ENCODE results near the gene GUCD1.

The GUCD1 gene

DNA sequence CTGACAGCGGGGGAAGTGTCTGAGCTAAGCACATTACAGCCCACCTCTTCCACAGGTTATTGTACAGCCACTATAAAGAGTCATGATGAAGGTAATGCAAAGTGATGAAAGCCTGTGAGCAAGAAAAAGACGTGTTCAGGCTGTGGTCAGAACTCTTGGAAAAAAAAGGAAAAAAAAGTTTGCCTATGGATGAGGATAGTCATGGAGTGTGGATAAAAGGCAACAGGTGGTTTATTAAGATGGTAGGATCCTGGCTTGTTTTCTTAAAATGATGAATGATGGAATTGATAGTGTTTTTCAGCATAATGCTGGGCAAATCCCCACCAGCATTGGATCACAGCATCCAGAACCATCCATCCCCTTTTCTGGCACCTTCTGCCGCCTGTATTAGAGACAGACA, 36.7 kb downstream of the GUCD1 start:
- Histone ChIP-seq H3K9me3 (no peaks in the 10 kb centered on the region), H3K4me3 (no peak overlapping the region), H3K4me1 (no peaks in the 10 kb centered on the region), H3K27me3 (ENCODE audit: low read depth) (peaks cover 4% of the 10 kb centered on the region; the same call in 1 of the 2 replicates), H3K36me3 (replicated peaks) (no peaks in the 10 kb centered on the region)
- in situ Hi-C loops (cut with MboI; ENCODE audit: low sequenced_read_pairs) = no loop called here
- DNase-seq (ENCODE audit: low spot score in 2 of 2) = no peak

DNA sequence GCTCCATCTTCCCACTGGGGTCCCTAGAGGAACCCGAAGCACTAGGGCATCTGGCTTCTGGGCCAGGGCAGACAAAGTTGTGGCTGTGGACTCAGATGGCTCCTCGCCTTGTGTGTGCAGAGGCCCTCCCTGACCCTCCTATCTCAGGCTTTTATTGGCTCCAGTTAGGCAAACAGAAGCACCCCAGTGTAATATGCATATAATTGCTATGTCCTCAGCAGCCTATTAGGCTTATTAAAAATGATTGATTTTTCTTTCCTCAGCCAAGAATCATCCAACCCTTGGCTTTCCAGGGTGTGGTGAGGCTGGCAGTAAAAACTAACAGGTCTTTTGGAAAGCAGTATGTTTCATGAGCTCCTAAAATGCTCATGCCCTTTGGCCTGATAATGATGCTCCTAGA, 37.5 kb downstream of the GUCD1 start:
- peaks cover 4% of the 10 kb centered on the region; the same call in 1 of the 2 replicates for H3K27me3 ChIP-seq (ENCODE audit: low read depth)
- H3K4me1 ChIP-seq = no peaks in the 10 kb centered on the region
- no peak overlapping the region for H3K4me3 ChIP-seq
- no peaks in the 10 kb centered on the region for H3K9me3 ChIP-seq
- no peaks in the 10 kb centered on the region for H3K36me3 ChIP-seq (replicated peaks)
- in situ Hi-C loops (cut with MboI; ENCODE audit: low sequenced_read_pairs) = no loop called here
- no peak for DNase-seq (ENCODE audit: low spot score in 2 of 2)

DNA sequence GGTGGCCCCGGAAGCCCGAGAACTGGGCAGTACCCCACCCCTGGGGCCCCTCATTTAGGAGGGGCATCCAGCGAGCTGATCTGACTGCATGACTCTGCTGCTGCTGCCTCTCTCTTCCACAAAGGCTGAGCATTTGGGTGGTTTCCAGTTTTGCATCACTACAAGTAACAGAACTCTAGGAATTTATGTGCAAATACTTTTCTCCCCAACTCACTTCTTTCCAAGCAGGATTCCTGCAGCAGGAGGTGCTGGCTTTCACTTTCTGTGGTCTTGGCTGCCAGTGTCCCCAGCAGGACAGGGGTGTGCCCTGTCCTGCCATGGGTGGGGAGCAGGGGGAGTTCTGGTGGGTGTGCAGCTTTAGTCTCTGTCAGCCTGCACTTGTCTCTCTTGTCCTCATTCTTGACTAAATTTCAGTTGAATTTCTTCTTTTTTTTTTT, 38.6 kb downstream of the GUCD1 start:
- peaks cover 4% of the 10 kb centered on the region; the same call in 1 of the 2 replicates for H3K27me3 ChIP-seq (ENCODE audit: low read depth)
- no peak for DNase-seq (ENCODE audit: low spot score in 2 of 2)
- in situ Hi-C loops (cut with MboI; ENCODE audit: low sequenced_read_pairs) = no loop called here
- no peaks in the 10 kb centered on the region for H3K4me1 ChIP-seq
- no peak overlapping the region for H3K4me3 ChIP-seq
- H3K36me3 ChIP-seq (replicated peaks) = no peaks in the 10 kb centered on the region
- no peaks in the 10 kb centered on the region for H3K9me3 ChIP-seq

DNA sequence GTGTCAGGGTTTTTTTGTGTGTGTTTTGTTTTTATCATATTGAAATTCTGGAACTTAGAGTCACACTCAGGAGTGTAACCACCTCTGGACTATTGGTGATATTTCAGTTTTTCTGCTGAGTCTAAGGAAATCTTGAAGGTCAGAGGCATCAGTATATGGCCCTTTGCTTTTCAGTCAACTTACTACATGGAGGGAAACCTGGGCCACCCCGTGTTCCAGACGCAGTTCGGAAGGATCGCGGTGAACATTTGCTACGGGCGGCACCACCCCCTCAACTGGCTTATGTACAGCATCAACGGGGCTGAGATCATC, 40.0 kb downstream of the GUCD1 start:
- Histone ChIP-seq H3K4me1 (no peaks in the 10 kb centered on the region), H3K36me3 (replicated peaks) (no peaks in the 10 kb centered on the region), H3K4me3 (no peak overlapping the region), H3K9me3 (no peaks in the 10 kb centered on the region), H3K27me3 (ENCODE audit: low read depth) (peaks cover 4% of the 10 kb centered on the region; the same call in 1 of the 2 replicates)
- in situ Hi-C loops (cut with MboI; ENCODE audit: low sequenced_read_pairs) = no loop called here
- DNase-seq (ENCODE audit: low spot score in 2 of 2) = no peak

DNA sequence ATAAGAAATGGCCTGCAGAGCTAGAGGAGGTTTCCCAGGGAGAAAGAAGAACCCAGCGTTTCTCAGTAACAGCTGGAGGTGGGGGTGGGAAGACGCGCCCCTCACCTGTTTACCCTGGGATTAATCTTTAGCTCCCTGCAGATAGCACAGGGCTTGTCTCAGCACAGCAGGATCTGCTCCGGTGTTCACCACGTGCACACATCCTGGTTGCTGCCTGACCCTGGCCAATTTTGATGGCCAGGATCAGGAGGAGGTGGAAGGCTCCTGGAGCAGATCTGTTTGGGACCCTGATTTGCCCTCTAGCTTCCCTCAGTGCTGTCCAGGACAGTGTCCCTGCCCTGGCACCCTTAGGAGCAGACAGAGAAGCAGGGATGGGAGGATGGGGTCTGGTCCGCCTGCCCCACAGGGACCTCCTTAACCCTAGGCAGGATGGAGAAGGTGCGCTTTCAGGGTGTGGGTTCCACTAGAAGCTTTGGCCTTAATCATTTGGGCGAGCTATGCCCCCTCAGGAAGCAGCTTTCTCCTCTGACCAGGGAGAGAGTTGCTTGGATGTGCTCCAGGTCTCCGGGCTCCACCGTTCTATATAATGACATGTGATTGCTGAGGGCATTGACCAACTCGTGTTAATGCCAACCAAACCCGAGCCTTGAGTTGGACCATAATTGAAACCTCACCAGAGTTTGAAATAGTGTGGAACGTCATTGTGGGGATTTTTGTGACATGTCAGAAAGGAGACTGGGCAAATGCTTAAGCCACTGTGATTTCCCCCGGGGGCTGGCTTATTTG, 40.5 kb downstream of the GUCD1 start:
- no peaks in the 10 kb centered on the region for H3K4me1 ChIP-seq
- H3K9me3 ChIP-seq = no peaks in the 10 kb centered on the region
- H3K4me3 ChIP-seq = no peak overlapping the region
- in situ Hi-C loops (cut with MboI; ENCODE audit: low sequenced_read_pairs) = no loop called here
- H3K27me3 ChIP-seq (ENCODE audit: low read depth) = peaks cover 4% of the 10 kb centered on the region; the same call in 1 of the 2 replicates
- no peak for DNase-seq (ENCODE audit: low spot score in 2 of 2)
- no peaks in the 10 kb centered on the region for H3K36me3 ChIP-seq (replicated peaks)

DNA sequence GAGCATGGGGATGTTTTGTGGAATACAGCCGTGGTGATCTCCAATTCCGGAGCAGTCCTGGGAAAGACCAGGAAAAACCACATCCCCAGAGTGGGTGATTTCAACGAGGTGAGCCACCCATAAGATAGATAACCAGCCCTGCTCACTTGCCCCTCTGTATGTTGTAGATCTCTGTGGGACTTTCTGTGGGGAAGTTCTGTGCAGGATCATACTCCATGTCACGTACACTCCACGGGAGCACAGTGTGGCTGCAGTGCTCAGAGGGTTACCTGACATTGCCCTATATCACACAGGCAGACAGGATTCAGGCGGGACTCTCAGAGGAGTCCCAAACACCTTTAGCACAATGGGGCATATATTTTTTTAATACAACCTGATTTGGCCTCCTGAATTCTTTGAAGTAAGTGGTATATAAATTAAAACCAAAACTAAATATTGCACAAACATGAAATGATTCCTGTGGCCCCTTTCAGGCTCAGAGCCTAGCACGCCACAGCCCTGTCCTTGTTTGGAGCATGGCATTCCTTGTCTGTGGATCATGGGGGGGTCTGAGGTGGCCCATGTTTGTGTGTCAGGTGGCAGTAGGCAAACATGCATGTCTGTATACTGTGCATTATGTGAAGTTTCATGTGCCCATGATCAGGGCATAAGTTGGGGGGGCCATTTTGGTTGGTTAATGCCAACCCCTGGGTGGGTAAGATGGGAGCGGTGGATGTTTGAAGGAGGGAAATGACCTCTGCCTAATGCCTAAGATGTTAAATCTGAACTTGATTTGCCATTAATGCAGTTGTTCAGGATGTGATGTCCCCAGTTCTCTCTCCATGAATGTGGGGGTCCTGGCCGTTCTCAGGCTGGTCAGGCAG, 41.3 kb downstream of the GUCD1 start:
- DNase-seq (ENCODE audit: low spot score in 2 of 2) = no peak
- H3K36me3 ChIP-seq (replicated peaks) = no peaks in the 10 kb centered on the region
- no peaks in the 10 kb centered on the region; the same call in 1 of the 2 replicates for H3K9me3 ChIP-seq
- H3K4me3 ChIP-seq = no peak overlapping the region
- peaks cover 4% of the 10 kb centered on the region; the same call in 1 of the 2 replicates for H3K27me3 ChIP-seq (ENCODE audit: low read depth)
- H3K4me1 ChIP-seq = no peaks in the 10 kb centered on the region
- in situ Hi-C loops (cut with MboI; ENCODE audit: low sequenced_read_pairs) = no loop called here

DNA sequence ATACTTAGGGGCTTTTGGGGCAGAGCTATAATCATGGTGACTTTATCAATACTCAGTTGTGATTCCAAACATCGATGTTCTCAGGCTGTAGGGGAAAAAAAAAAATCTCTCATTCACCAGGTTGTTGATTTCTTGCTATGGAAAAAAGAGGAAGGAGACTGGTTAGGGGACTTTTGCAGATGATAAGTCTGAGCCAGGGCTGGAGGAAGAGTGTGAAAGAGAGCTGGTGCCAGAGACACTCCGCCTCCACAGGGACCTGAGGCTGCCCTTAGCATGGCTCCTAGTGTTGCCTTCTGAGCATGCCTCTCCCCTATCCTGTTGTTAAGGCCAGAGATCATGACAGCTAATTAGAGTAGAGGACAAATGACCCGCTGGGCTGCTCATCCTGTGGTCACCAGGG, 42.9 kb downstream of the GUCD1 start:
- no peaks in the 10 kb centered on the region for H3K36me3 ChIP-seq (replicated peaks)
- H3K9me3 ChIP-seq = no peaks in the 10 kb centered on the region; the same call in 1 of the 2 replicates
- H3K4me3 ChIP-seq = no peak overlapping the region
- no peak for DNase-seq (ENCODE audit: low spot score in 2 of 2)
- peaks cover 4% of the 10 kb centered on the region; the same call in 1 of the 2 replicates for H3K27me3 ChIP-seq (ENCODE audit: low read depth)
- in situ Hi-C loops (cut with MboI; ENCODE audit: low sequenced_read_pairs) = no loop called here
- H3K4me1 ChIP-seq = peaks cover 6% of the 10 kb centered on the region

DNA sequence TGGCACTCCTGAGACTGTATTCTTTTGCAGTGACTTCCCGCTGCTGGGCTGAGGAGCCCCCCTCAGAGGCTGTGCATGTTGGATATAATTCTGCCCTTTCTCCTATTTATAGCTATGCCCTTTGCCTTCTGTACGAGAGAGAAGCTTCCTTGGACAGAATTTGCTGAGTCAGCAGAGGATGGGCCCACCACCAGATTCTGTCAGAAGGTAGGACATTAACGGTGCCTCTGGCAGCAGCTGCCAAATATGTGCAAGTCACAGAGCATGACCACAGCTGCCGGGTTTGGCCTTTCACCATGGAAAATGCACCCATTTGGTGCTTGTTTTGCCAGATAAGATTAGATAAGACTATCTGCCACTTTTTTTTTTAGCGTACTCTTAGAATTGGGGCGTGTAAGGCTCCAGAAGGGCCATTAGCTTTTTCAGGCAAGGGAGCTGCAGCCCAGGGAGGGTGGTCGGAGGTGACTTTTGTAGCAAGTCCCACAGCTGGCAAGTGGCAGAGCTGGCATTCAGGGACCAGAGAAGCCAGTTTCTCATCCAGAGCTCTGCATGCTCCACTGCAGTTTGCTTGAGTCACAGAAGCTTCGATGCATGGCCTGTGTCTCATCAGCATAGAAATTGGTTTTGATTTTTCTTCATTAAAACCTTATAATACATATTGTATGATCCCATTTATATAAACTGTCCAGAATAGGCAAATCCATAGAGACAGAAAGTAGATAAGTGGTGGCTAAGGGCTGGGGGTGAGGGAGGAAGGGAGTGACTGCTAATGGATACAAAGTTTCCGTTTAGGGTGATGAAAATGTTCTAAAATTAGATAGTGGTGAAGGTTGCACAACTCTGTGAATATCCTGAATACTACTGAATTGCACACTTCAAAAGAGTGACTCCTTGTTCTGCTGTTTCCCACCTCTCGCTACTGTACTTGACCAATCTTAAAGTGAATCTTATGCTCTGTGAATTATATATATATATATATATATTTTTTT, 44.0 kb downstream of the GUCD1 start:
- no peak for DNase-seq (ENCODE audit: low spot score in 2 of 2)
- in situ Hi-C loops (cut with MboI; ENCODE audit: low sequenced_read_pairs) = no loop called here

DNA sequence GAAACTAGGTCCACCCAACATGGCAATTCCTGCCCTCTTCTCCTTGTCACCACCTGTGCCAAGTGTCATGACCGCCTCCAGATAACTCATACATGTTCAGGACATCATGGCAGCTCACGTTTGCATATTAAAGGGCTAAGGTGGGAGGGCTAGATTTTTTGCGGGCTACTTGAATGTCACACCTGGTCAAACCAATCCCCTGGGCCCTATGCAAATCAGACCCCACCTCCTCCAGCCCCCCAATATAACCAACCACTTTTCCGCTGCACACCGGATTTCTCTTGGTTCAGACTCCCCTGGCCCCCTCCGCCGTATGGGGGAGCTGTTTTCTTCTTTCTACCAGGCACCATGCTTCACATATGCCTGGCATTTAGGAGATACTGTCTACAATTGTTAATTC, 47.2 kb downstream of the GUCD1 start:
- Histone ChIP-seq H3K36me3 (replicated peaks) (no peaks in the 10 kb centered on the region), H3K4me1 (peaks cover 9% of the 10 kb centered on the region), H3K27me3 (ENCODE audit: low read depth) (no peaks in the 10 kb centered on the region), H3K9me3 (no peaks in the 10 kb centered on the region; the same call in 1 of the 2 replicates), H3K4me3 (no peak overlapping the region)
- in situ Hi-C loops (cut with MboI; ENCODE audit: low sequenced_read_pairs) = no loop called here
- DNase-seq (ENCODE audit: low spot score in 2 of 2) = peak in 1 of 2 experiments; percentile 34

More for the DNA sequence above, 44.0 kb downstream of the GUCD1 start:
- H3K27me3 ChIP-seq (ENCODE audit: low read depth) = peaks cover 4% of the 10 kb centered on the region; the same call in 1 of the 2 replicates
- peaks cover 9% of the 10 kb centered on the region for H3K4me1 ChIP-seq
- no peaks in the 10 kb centered on the region for H3K36me3 ChIP-seq (replicated peaks)
- no peak overlapping the region for H3K4me3 ChIP-seq
- no peaks in the 10 kb centered on the region; the same call in 1 of the 2 replicates for H3K9me3 ChIP-seq

DNA sequence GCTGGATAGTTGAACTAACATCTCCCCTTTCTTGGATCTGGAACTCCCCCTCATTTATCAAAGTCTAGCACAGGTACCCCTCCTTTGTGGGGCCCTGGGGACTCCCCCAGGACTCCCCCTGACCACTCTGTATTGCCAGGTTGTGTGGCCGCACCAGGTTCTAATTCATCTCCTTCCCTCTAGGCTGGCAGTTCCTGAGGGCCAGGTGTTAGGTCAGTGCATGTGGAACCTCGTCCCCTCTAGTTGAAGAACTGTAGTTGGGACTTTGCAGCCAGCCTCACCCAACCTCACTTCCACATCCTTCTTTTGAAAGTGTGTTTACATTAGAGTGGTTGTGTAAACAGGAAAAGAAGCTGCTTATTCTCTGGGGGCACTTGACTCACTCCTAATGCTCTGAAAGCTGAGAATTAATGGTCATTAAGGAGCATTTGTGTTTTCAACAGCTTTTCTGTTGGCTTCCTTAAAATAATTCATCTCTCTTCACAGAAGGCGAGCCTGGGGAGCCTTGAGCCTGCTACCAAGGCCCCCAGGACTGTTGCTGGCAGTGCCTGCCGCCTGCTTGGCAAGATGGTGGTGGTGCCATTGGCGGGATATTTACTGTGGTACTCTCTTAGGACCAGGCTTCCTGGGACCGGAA, 48.0 kb downstream of the GUCD1 start:
- peaks cover 9% of the 10 kb centered on the region for H3K4me1 ChIP-seq
- H3K9me3 ChIP-seq = no peaks in the 10 kb centered on the region; the same call in 1 of the 2 replicates
- H3K36me3 ChIP-seq (replicated peaks) = no peaks in the 10 kb centered on the region
- in situ Hi-C loops (cut with MboI; ENCODE audit: low sequenced_read_pairs) = no loop called here
- H3K27me3 ChIP-seq (ENCODE audit: low read depth) = no peaks in the 10 kb centered on the region
- H3K4me3 ChIP-seq = no peak overlapping the region
- DNase-seq (ENCODE audit: low spot score in 2 of 2) = no peak

DNA sequence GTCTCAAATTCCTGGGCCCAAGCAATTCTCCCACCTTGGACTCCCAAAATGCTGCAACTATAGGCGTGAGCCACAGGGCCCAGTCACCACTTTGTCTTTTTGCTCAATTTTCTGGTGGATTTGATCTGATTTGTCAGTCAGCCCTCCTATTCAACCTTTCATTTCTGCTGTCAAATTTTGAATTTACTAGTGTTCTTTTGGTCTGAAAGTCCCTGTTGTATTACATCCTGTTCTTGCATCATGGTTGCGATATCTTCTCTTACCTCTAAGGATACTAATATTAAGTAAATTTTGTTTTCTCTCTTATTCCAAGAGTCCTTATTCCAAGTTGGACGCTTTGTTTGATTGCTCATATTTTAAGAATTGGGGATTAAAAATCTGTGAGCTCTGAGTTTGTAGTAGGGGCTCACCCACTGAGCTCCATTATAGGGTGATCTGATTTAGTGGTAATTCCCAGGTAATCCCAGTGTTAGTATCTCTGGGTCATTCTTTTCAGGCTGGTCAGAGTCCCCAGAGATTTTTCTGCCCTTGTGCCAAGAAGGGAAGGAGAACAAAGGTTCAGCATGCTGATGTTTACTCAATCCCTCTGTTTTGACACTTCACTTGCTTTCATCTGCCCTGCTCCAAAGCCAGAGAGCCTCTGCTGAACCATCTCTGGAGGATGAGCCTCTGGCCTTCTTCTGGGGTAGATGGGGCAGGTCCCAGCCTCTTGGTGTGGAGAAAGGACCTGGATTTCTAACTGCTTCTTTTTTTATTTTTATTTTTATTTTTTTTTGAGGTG, 49.8 kb downstream of the GUCD1 start:
- in situ Hi-C loops (cut with MboI; ENCODE audit: low sequenced_read_pairs) = no loop called here
- no peaks in the 10 kb centered on the region for H3K36me3 ChIP-seq (replicated peaks)
- no peak for DNase-seq (ENCODE audit: low spot score in 2 of 2)
- no peak overlapping the region for H3K4me3 ChIP-seq
- H3K9me3 ChIP-seq = no peaks in the 10 kb centered on the region; the same call in 1 of the 2 replicates
- H3K27me3 ChIP-seq (ENCODE audit: low read depth) = no peaks in the 10 kb centered on the region
- H3K4me1 ChIP-seq = peaks cover 9% of the 10 kb centered on the region

DNA sequence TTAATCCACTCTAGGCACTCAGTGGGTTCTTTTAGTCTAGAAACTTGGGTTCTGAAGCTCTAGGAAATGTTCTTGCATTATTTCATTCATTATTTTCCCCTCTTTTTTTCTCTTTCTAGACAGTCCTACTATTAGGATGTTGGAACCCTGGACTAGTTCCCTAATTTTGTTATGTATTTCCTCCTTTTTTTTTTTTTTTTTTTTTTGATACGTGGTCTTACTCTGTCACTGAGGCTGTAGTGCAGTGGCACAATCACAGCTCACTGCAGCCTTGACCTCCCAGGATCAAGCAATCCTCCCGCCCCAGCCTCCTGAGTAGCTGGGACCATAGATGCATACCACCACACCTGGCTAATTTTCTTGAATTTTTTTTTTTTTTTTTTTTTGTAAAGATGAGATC, 50.4 kb downstream of the GUCD1 start:
- in situ Hi-C loops (cut with MboI; ENCODE audit: low sequenced_read_pairs) = no loop called here
- no peak overlapping the region for H3K4me3 ChIP-seq
- H3K9me3 ChIP-seq = no peaks in the 10 kb centered on the region; the same call in 1 of the 2 replicates
- no peaks in the 10 kb centered on the region for H3K36me3 ChIP-seq (replicated peaks)
- peaks cover 9% of the 10 kb centered on the region for H3K4me1 ChIP-seq
- H3K27me3 ChIP-seq (ENCODE audit: low read depth) = no peaks in the 10 kb centered on the region
- no peak for DNase-seq (ENCODE audit: low spot score in 2 of 2)

Data from HAP-1 (cell line).